CD4-positive, alpha-beta T cell (primary cell): ENCODE data around the gene SLC24A3. TPM values are rescaled to one million over a fixed set of nuclear protein-coding genes. Genes with fewer than 3 reads are reported as not detected.

Experiments used
- ATAC-seq: fragments of 200-7000 bp; cut with Tn5 transposase; one replicate; pipeline ENCODE4 v1.10.0; 2022; ENCODE audit warnings: mild to moderate bottlenecking; ENCODE audit not compliant: poor library complexity
- CTCF ChIA-PET: fragments of 350-600 bp; sonication (Branson Sonifier 250); formaldehyde crosslinking; loops from one replicate; lab custom pipeline; 2021; ENCODE audit warnings: antibody characterized with exemption, inconsistent platforms; lab: Charles Lee
- POLR2A ChIA-PET: fragments of 350-600 bp; sonication (Branson Sonifier 250); formaldehyde crosslinking; loops from one replicate; lab custom pipeline; 2021; ENCODE audit warnings: antibody characterized with exemption, inconsistent platforms; lab: Charles Lee
- DNase-seq, 14 experiments: peaks; one replicate each; pipeline ENCODE4 v3.0.0-alpha.2; 2013 to 2020; ENCODE audit warnings: mixed read lengths in 2 of 14
- H3K27ac ChIP-seq, 2 donors: one replicate each; pipeline versions ENCODE4 v1.5.1 to v1.7.0; 2013; ENCODE audit warnings: low read length in 2 of 2, low read depth in 1 of 2, mild to moderate bottlenecking in 1 of 2
- H3K27me3 ChIP-seq, 2 experiments: 1 replicate in 1 of 2; 2 replicates in 1 of 2; pipeline versions ENCODE4 v1.6.1 to v1.7.0; 2013; ENCODE audit warnings: low read length in 2 of 2, control low read depth in 1 of 2, mild to moderate bottlenecking in 1 of 2, moderate library complexity in 1 of 2; ENCODE audit not compliant: insufficient read depth in 2 of 2, control insufficient read depth in 1 of 2
- H3K36me3 ChIP-seq: one replicate; pipeline ENCODE4 v1.6.1; 2013; ENCODE audit warnings: low read length, control low read depth; ENCODE audit not compliant: insufficient read depth
- H3K4me1 ChIP-seq: one replicate; pipeline ENCODE4 v1.6.1; 2013; ENCODE audit warnings: low read length, control low read depth; ENCODE audit not compliant: insufficient read depth
- H3K4me3 ChIP-seq: one replicate; pipeline ENCODE4 v1.5.1; 2013; ENCODE audit warnings: mild to moderate bottlenecking, low read length, moderate library complexity
- H3K9me3 ChIP-seq, 2 experiments: 1 replicate in 1 of 2; 2 replicates in 1 of 2; pipeline versions ENCODE4 v1.6.1 to v1.7.0; 2013; ENCODE audit warnings: low read length in 2 of 2, mild to moderate bottlenecking in 2 of 2, control low read depth in 1 of 2, moderate library complexity in 1 of 2; ENCODE audit not compliant: control insufficient read depth in 1 of 2, insufficient read depth in 1 of 2
- H3K27ac Mint-ChIP-seq: one replicate; pipeline ENCODE4 v1.8.0; 2020; ENCODE audit warnings: mixed read lengths
- H3K27me3 Mint-ChIP-seq: one replicate; pipeline ENCODE4 v1.8.0; 2021; ENCODE audit warnings: mixed read lengths
- H3K36me3 Mint-ChIP-seq: one replicate; pipeline ENCODE4 v1.8.0; 2021; ENCODE audit warnings: low read depth, mixed read lengths
- H3K4me1 Mint-ChIP-seq: one replicate; pipeline ENCODE4 v1.8.0; 2021; ENCODE audit warnings: low read depth, mixed read lengths
- H3K4me3 Mint-ChIP-seq: one replicate; pipeline ENCODE4 v1.8.0; 2020; ENCODE audit warnings: mild to moderate bottlenecking, mixed read lengths
- H3K9me3 Mint-ChIP-seq: one replicate; pipeline ENCODE4 v1.8.0; 2020; ENCODE audit warnings: mixed read lengths
- CTCF ChIP-seq: fragments of 200-600 bp; IDR thresholded peaks from one replicate; pipeline ENCODE4 v1.8.0; 2022; ENCODE audit warnings: antibody characterized with exemption, mild to moderate bottlenecking
- intact Hi-C, 2 experiments: fragments of 100-400 bp; cut with DNase I in 1 of 2; cut with micrococcal nuclease in 1 of 2; formaldehyde crosslinking; loops; one replicate each; pipeline versions ENCODE4 v1.15.1 to v1.9.0; 2023 to 2025; cut with DNase I, micrococcal nuclease
- total RNA-seq, 174 experiments: library from RNA in 2 of 174; stranded (reverse) in 2 of 174; gene quantifications; one replicate each; pipeline ENCODE4 v1.2.3 and lab custom pipeline; 2021 to 2026

The SLC24A3 gene
- total RNA-seq, 2 experiments from 2014 or later, result not detected

- H3K4me3 Mint-ChIP-seq, result no peak overlapping the region
- ChIA-PET POLR2A (no interaction called here), CTCF (no interaction called here)
- no peaks in the 10 kb centered on the region for H3K4me1 Mint-ChIP-seq
- peaks cover 0 to 4% of the 10 kb centered on the region in 2 experiments for H3K9me3 ChIP-seq
- no peak overlapping the region for H3K4me3 ChIP-seq
- intact Hi-C loops, result no loop called here
- no peak for TF ChIP-seq CTCF
- no peaks in the 10 kb centered on the region for H3K27me3 ChIP-seq
- H3K36me3 ChIP-seq, result no peaks in the 10 kb centered on the region
- H3K27ac Mint-ChIP-seq, result no peak overlapping the region
- H3K4me1 ChIP-seq, result no peaks in the 10 kb centered on the region
- DNase-seq (no peak), ATAC-seq (no peak)
- H3K27me3 Mint-ChIP-seq, result no peaks in the 10 kb centered on the region
- H3K9me3 Mint-ChIP-seq, result no peaks in the 10 kb centered on the region
- no peak overlapping the region for H3K27ac ChIP-seq
- H3K36me3 Mint-ChIP-seq, result no peaks in the 10 kb centered on the region
Measured at GRCh38 chr20:19292254-19292653, 79.8 kb downstream of the SLC24A3 start.

- no peak overlapping the region for H3K4me3 Mint-ChIP-seq
- Histone ChIP-seq H3K27me3 (no peaks in the 10 kb centered on the region), H3K27ac (no peak overlapping the region), H3K4me3 (no peak overlapping the region), H3K4me1 (no peaks in the 10 kb centered on the region), H3K36me3 (no peaks in the 10 kb centered on the region), H3K9me3 (peaks cover 0 to 4% of the 10 kb centered on the region in 2 experiments)
- TF ChIP-seq CTCF, result no peak
- intact Hi-C loops, result no loop called here
- DNase-seq (no peak), ATAC-seq (no peak)
- ChIA-PET POLR2A (no interaction called here), CTCF (no interaction called here)
- H3K36me3 Mint-ChIP-seq, result no peaks in the 10 kb centered on the region
- H3K27ac Mint-ChIP-seq, result no peak overlapping the region
- peaks cover 2% of the 10 kb centered on the region for H3K9me3 Mint-ChIP-seq
- H3K27me3 Mint-ChIP-seq, result no peaks in the 10 kb centered on the region
- H3K4me1 Mint-ChIP-seq, result no peaks in the 10 kb centered on the region
Measured at GRCh38 chr20:19295076-19295475, 82.6 kb downstream of the SLC24A3 start.

GRCh38 chr20:19298652-19299051 lies 86.2 kb downstream of the SLC24A3 start:
- no peak overlapping the region for H3K4me3 Mint-ChIP-seq
- intact Hi-C loops, result no loop called here
- TF ChIP-seq CTCF, result no peak
- CTCF ChIA-PET, result no interaction called here
- Histone ChIP-seq H3K27ac (no peak overlapping the region), H3K36me3 (no peaks in the 10 kb centered on the region), H3K27me3 (no peaks in the 10 kb centered on the region), H3K4me1 (no peaks in the 10 kb centered on the region), H3K4me3 (no peak overlapping the region), H3K9me3 (no peaks in the 10 kb centered on the region)
- ATAC-seq, result no peak
- no peaks in the 10 kb centered on the region for H3K27me3 Mint-ChIP-seq
- POLR2A ChIA-PET, result no interaction called here
- no peak overlapping the region for H3K27ac Mint-ChIP-seq
- no peaks in the 10 kb centered on the region for H3K4me1 Mint-ChIP-seq
- no peaks in the 10 kb centered on the region for H3K36me3 Mint-ChIP-seq
- DNase-seq, result no peak
- H3K9me3 Mint-ChIP-seq, result peaks cover 2% of the 10 kb centered on the region
